ENCODE data around the gene ATP7A. TPM values are rescaled to one million over a fixed set of nuclear protein-coding genes. Genes with fewer than 3 reads are reported as not detected.

ATP7A gene
- total and polyA plus RNA-seq, 9 of the 15 experiments (the other 6 are each of a cell fraction or from before 2014, with no cell fraction given), result 7.8 to 22.7 (median 11.6) TPM

GRCh38 chrX:78024349-78025059 lies 114.0 kb downstream of the ATP7A start (continued):
- TF ChIP-seq MGA (IDR thresholded peaks at IDR 0.05) (peak; percentile 61), POLR2AphosphoS2 (IDR thresholded peaks at IDR 0.05; ENCODE audit: low read length) (no peak), MCM3 (IDR thresholded peaks at IDR 0.05) (no peak), MYBL2 (IDR thresholded peaks at IDR 0.05; ENCODE audit: low read depth) (no peak), MYBL2 (CRISPR knock-in tag; IDR thresholded peaks at IDR 0.05; ENCODE audit: borderline replicate concordance) (no peak), ZBTB33 (CRISPR knock-in tag; IDR thresholded peaks at IDR 0.05) (peak; percentile 65; the same call in 1 of the 2 replicates), U2AF2 (optimal IDR thresholded peaks at IDR 0.05; ENCODE audit: low read depth, low read length) (no peak), YY1 (IDR thresholded peaks at IDR 0.05; ENCODE audit: borderline replicate concordance in 1 of 3, control insufficient read depth in 1 of 3, extremely low read depth in 1 of 3, insufficient read depth in 3 of 3, insufficient read length in 1 of 3, insufficient replicate concordance in 2 of 3, low read depth in 1 of 3, low read length in 2 of 3) (no peak), ZEB2 (IDR thresholded peaks at IDR 0.05) (peak; percentile 43; the same call in 1 of the 2 replicates), CEBPB (tag; IDR thresholded peaks at IDR 0.05) (no peak), KDM2B (CRISPR knock-in tag; IDR thresholded peaks at IDR 0.05) (no peak)
- TF ChIP-seq, protein P1, sequence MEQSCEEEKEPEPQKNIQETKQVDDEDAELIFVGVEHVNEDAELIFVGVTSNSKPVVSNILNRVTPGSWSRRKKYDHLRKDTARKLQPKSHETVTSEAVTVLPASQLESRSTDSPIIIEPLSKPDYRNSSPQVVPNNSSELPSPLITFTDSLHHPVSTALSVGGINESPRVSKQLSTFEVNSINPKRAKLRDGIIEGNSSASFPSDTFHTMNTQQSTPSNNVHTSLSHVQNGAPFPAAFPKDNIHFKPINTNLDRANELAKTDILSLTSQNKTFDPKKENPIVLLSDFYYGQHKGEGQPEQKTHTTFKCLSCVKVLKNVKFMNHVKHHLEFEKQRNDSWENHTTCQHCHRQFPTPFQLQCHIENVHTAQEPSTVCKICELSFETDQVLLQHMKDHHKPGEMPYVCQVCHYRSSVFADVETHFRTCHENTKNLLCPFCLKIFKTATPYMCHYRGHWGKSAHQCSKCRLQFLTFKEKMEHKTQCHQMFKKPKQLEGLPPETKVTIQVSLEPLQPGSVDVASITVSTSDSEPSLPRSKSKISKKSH (CRISPR knock-in tag; IDR thresholded peaks at IDR 0.05), result no peak

All from K562 (cell line).